NT2/D1 (cell line): ENCODE measurements around the gene PXT1.

Experiments
- DNase-seq: peaks from one replicate; pipeline ENCODE4 v3.0.0-alpha.2; 2011; ENCODE audit warnings: low read depth, low spot score
- H3K27me3 ChIP-seq: 2 replicates; pipeline ENCODE4 v1.6.0; 2011; ENCODE audit warnings: mild to moderate bottlenecking; ENCODE audit not compliant: insufficient read length, insufficient read depth
- H3K36me3 ChIP-seq: 2 replicates; pipeline ENCODE4 v1.6.1; 2011; ENCODE audit warnings: mild to moderate bottlenecking, low read length, mixed read lengths; ENCODE audit not compliant: insufficient read depth, insufficient read length
- H3K4me1 ChIP-seq: 2 replicates; pipeline ENCODE4 v1.5.1; 2011; ENCODE audit not compliant: insufficient read depth, insufficient read length
- H3K4me3 ChIP-seq: 2 replicates; pipeline ENCODE4 v1.5.1; 2011; ENCODE audit warnings: low read depth; ENCODE audit not compliant: insufficient read length
- H3K9ac ChIP-seq: 2 replicates; pipeline ENCODE4 v1.6.0; 2011; ENCODE audit warnings: low read depth; ENCODE audit not compliant: insufficient read length
- H3K9me3 ChIP-seq: 2 replicates; pipeline ENCODE4 v1.5.1; 2011; ENCODE audit warnings: mild to moderate bottlenecking, low read length; ENCODE audit not compliant: insufficient read depth
- SUZ12 ChIP-seq: IDR thresholded peaks from 2 replicates; pipeline ENCODE4 v1.6.1; 2011; ENCODE audit not compliant: insufficient read length, insufficient read depth; ENCODE audit errors: extremely low read depth
- YY1 ChIP-seq: IDR thresholded peaks from 2 replicates; pipeline ENCODE4 v1.6.1; 2011; ENCODE audit not compliant: insufficient read length, insufficient read depth
- ZNF274 ChIP-seq: IDR thresholded peaks from 2 replicates; pipeline ENCODE4 v1.6.1; 2011; ENCODE audit warnings: mild to moderate bottlenecking, low read depth, low read length

The PXT1 gene

GRCh38 chr6:36358226-36358915 is 84.3 kb downstream of the PXT1 start:
- Histone ChIP-seq H3K9me3 (peaks cover 3% of the 10 kb centered on the region; the same call in 1 of the 2 replicates), H3K27me3 (no peaks in the 10 kb centered on the region), H3K36me3 (no peaks in the 10 kb centered on the region), H3K4me3 (no peak overlapping the region), H3K9ac (no peak overlapping the region), H3K4me1 (no peaks in the 10 kb centered on the region)
- TF ChIP-seq SUZ12, result no peak
- no peak for TF ChIP-seq YY1
- TF ChIP-seq ZNF274, result no peak
- no peak for DNase-seq

DNA sequence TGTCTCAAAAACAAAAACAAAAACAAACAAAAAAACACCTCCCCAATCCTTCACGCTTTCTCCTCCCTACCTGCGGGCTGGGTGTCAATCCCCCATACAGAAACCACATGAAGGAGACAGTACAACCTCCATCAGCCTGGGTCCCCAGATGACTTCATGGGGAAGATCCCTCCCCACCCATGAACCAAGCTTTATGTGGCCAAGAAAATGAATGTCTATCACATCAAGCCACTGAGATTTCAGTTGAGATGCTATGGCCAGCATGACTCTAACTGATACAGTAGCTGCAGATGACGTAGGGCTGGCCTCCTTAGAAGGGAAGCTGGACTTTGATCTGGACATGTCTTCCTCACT is 84.8 kb downstream of the PXT1 start:
- Histone ChIP-seq H3K36me3 (no peaks in the 10 kb centered on the region), H3K4me3 (no peak overlapping the region), H3K9me3 (no peaks in the 10 kb centered on the region), H3K27me3 (no peaks in the 10 kb centered on the region), H3K4me1 (no peaks in the 10 kb centered on the region), H3K9ac (no peak overlapping the region)
- DNase-seq, result no peak
- TF ChIP-seq ZNF274, result no peak
- no peak for TF ChIP-seq YY1
- no peak for TF ChIP-seq SUZ12

DNA sequence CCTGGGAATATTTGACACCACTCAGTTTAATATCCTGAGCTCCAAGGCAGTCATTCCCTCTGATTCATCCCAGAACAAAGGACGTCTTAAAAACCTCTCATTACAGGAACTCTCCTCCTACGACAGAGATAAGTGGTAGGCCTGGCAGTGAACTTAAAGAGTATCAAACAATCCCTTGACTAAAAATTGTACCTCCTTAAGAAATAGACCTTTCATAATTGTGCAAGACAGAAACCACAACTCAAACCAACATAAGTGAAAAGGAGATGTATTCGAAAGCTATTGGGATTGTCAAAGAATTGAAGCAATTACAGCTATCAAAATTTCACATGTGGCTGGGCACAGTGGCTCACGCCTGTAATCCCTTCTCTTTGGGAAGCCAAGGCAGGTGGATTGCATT is 86.8 kb downstream of the PXT1 start:
- no peak for TF ChIP-seq ZNF274
- no peak for TF ChIP-seq SUZ12
- TF ChIP-seq YY1, result no peak
- Histone ChIP-seq H3K9me3 (no peaks in the 10 kb centered on the region), H3K36me3 (no peaks in the 10 kb centered on the region), H3K4me1 (no peaks in the 10 kb centered on the region), H3K9ac (no peak overlapping the region), H3K4me3 (no peak overlapping the region), H3K27me3 (no peaks in the 10 kb centered on the region)
- DNase-seq, result no peak

DNA sequence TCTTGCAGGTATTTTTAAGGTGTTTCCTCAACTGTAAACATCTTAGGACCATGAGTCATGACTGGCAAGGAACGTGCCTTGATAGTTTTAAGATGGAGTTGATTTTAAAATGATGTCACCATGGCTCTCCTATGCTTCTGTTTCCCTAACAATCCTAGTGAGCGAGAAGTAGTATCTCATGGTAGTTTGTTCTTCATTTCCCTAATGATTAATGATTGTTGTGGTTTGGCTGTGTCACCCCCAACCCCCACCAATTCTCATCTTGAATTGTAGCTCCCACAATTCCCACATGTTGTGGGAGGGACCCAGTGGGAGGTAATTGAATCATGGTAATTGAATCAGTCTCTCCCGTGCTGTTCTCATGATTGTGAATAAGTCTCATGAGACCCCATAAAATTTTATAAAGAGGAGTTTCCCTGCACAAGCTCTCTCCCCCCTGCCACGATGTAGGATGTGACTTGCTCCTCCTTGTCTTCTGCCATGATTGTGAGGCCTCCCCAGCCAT is 89.2 kb downstream of the PXT1 start:
- Histone ChIP-seq H3K9ac (no peak overlapping the region), H3K4me3 (no peak overlapping the region), H3K9me3 (no peaks in the 10 kb centered on the region), H3K27me3 (no peaks in the 10 kb centered on the region), H3K36me3 (no peaks in the 10 kb centered on the region), H3K4me1 (no peaks in the 10 kb centered on the region)
- no peak for DNase-seq
- TF ChIP-seq SUZ12 (no peak), ZNF274 (no peak), YY1 (no peak)

- DNase-seq, result no peak
Observed at GRCh38 chr6:36352477-36353157, 90.0 kb downstream of the PXT1 start.

DNA sequence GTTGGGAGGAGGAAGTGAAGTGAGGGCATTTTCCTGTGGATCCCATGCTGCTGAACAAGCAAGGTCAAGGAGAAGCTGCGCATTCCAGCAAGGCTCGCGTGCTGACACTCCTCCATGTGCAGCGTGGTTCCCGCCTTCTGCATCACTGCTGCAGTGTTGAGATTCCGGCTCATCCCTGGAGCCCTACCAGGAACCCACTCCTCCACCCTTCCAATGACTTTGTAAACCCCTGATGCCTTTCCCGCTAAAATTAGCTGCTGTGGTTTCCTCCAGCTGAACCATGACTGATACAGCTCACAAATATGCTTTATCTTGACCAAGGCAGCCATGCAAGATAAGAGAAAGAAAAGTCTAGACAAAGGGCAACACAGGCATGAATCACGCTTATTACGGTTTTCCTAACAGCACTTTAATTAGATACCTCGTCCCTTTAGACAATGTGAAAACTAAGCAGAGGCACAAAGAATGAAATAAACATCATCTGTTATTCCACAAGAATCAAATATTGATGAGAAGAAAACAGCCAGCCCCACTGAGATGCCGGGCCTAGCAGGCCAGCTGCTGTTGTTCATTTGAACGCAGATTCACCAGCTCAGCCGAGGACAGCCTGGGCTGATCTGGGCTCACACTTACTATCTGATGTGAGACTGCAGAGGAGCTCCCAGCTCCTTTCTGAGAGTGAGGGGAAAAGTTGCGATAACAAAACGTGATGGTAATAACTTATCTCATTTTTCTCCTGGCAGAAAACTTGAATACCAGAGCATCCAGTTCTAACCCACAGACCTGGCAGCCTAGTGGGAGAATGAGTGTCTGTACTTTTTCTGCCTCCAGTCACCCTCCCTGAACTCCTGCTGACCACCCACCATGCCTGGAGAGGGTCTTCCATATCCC is 91.7 kb downstream of the PXT1 start:
- no peaks in the 10 kb centered on the region for H3K4me1 ChIP-seq
- no peak for TF ChIP-seq ZNF274
- no peak for TF ChIP-seq SUZ12
- no peak for TF ChIP-seq YY1
- DNase-seq, result no peak
- H3K9ac ChIP-seq, result no peak overlapping the region
- no peaks in the 10 kb centered on the region for H3K27me3 ChIP-seq
- H3K4me3 ChIP-seq, result no peak overlapping the region
- H3K9me3 ChIP-seq, result no peaks in the 10 kb centered on the region
- H3K36me3 ChIP-seq, result no peaks in the 10 kb centered on the region

More at GRCh38 chr6:36352477-36353157, 90.0 kb downstream of the PXT1 start:
- H3K4me3 ChIP-seq, result no peak overlapping the region
- H3K27me3 ChIP-seq, result no peaks in the 10 kb centered on the region
- TF ChIP-seq YY1 (no peak), SUZ12 (no peak)
- H3K4me1 ChIP-seq, result no peaks in the 10 kb centered on the region
- H3K9me3 ChIP-seq, result no peaks in the 10 kb centered on the region
- H3K9ac ChIP-seq, result no peak overlapping the region
- no peaks in the 10 kb centered on the region for H3K36me3 ChIP-seq
